HL-60 (cell line): Measurements from ENCODE around the gene SCFD1.

Source experiments
- DNase-seq, 2 experiments: peaks; one replicate each; pipeline ENCODE4 v3.0.0-alpha.2; 2010 to 2020; ENCODE audit warnings: low read depth in 1 of 2, low spot score in 1 of 2
- H3K27ac ChIP-seq: fragments of 250-450 bp; sonication (Bioruptor Pico); replicated peaks from 2 replicates; pipeline ENCODE4 v1.5.1; 2020; ENCODE audit warnings: mild to moderate bottlenecking, moderate library complexity
- H3K27me3 ChIP-seq: fragments of 250-450 bp; sonication (Bioruptor Pico); 2 replicates; pipeline ENCODE4 v1.5.1; 2021; ENCODE audit warnings: mild to moderate bottlenecking, moderate library complexity; ENCODE audit not compliant: insufficient read depth, poor library complexity, severe bottlenecking
- H3K4me3 ChIP-seq: replicated peaks from 2 replicates; pipeline ENCODE4 v1.5.1; 2011; ENCODE audit warnings: mild to moderate bottlenecking, control low read depth, low read length; ENCODE audit not compliant: insufficient read depth
- CTCF ChIP-seq: IDR thresholded peaks from one replicate; pipeline ENCODE4 v1.5.1; 2011; ENCODE audit warnings: low read length, control low read depth, inconsistent platforms; ENCODE audit not compliant: insufficient read depth
- GABPA ChIP-seq: IDR thresholded peaks from 2 replicates; pipeline ENCODE4 v1.6.1; 2012; ENCODE audit warnings: low read depth
- POLR2AphosphoS5 ChIP-seq: IDR thresholded peaks from 2 replicates; pipeline ENCODE4 v1.6.1; 2012; ENCODE audit warnings: low read depth
- REST ChIP-seq: IDR thresholded peaks from 2 replicates; pipeline ENCODE4 v1.6.1; 2012; ENCODE audit warnings: low read depth; ENCODE audit not compliant: insufficient replicate concordance
- SPI1 ChIP-seq: IDR thresholded peaks from 2 replicates; pipeline ENCODE4 v1.6.1; 2012; ENCODE audit warnings: low read depth, mild to moderate bottlenecking, borderline replicate concordance
- long read RNA-seq: library from polyadenylated mRNA; unstranded; transcript quantifications from one replicate; pipeline ENCODE4 v2.0.0, GENCODE V29; 2020

SCFD1 gene
- long read RNA-seq, transcript SCFD1-203 (25 exons, 2,359 nt): major isoform, 88 of 164 reads
- long read RNA-seq, transcript SCFD1-207 (24 exons, 2,058 nt): minor isoform, 31 of 164 reads
- long read RNA-seq, partial matches to known transcripts: 17 of 164 reads
- long read RNA-seq, other reads (novel, unspliced or antisense): 27 of 164 reads

GRCh38 chr14:30621940-30622830 lies at the start of gene SCFD1:
Gene SCFD1, plus strand, starts transcription at chr14:30622319. Its CDS starts 20 bp downstream, at chr14:30622339.
- Histone ChIP-seq H3K27ac (peak within 1 kb of the TSS; percentile 76), H3K4me3 (peak within 1 kb of the TSS; percentile 77), H3K27me3 (no peaks in the 10 kb centered on the region)
- DNase-seq: peak; percentile 66 to 94
- TF ChIP-seq SPI1 (no peak), REST (peak; percentile 80), GABPA (peak; percentile 86), CTCF (no peak), POLR2AphosphoS5 (peak; percentile 99)

- H3K4me3 ChIP-seq: no peak overlapping the region
- DNase-seq: no peak
- no peaks in the 10 kb centered on the region for H3K27me3 ChIP-seq
- no peak overlapping the region for H3K27ac ChIP-seq
- no peak for TF ChIP-seq GABPA
- TF ChIP-seq POLR2AphosphoS5: no peak
- no peak for TF ChIP-seq SPI1
- no peak for TF ChIP-seq REST
- no peak for TF ChIP-seq CTCF
Observed at GRCh38 chr14:30572771-30573170, 49.3 kb upstream of the SCFD1 start.

- TF ChIP-seq REST: no peak
- no peak for TF ChIP-seq POLR2AphosphoS5
- TF ChIP-seq CTCF: no peak
- no peak for TF ChIP-seq SPI1
- TF ChIP-seq GABPA: no peak
- no peak for DNase-seq
- peak overlapping the region; percentile 21; the same call in 1 of the 2 replicates for H3K27ac ChIP-seq
Observed at GRCh38 chr14:30573226-30573814, 48.8 kb upstream of the SCFD1 start.

More at GRCh38 chr14:30573226-30573814, 48.8 kb upstream of the SCFD1 start:
- Histone ChIP-seq H3K27me3 (no peaks in the 10 kb centered on the region), H3K4me3 (no peak overlapping the region)
